Neuronal stem cell (in vitro differentiated cells): Measurements from ENCODE around the gene FIGN.

ENCODE experiments used
- DNase-seq: peaks from one replicate; pipeline ENCODE4 v3.0.0-alpha.2; 2013; ENCODE audit warnings: low spot score
- H2AFZ ChIP-seq: one replicate; pipeline ENCODE4 v1.6.1; 2013; ENCODE audit warnings: mild to moderate bottlenecking, low read length, inconsistent platforms
- H2AK5ac ChIP-seq: 2 replicates; pipeline ENCODE4 v1.6.1; 2013; ENCODE audit warnings: low read depth, mild to moderate bottlenecking, inconsistent platforms, low read length, moderate library complexity, mixed read lengths
- H2BK120ac ChIP-seq: 2 replicates; pipeline ENCODE4 v1.6.1; 2013; ENCODE audit warnings: low read depth, mild to moderate bottlenecking, inconsistent platforms, low read length, moderate library complexity, mixed read lengths
- H2BK12ac ChIP-seq: one replicate; pipeline ENCODE4 v1.6.1; 2013; ENCODE audit warnings: low read length, inconsistent platforms
- H2BK15ac ChIP-seq: 2 replicates; pipeline ENCODE4 v1.6.1; 2013; ENCODE audit warnings: mild to moderate bottlenecking, low read length, inconsistent platforms, mixed read lengths
- H2BK5ac ChIP-seq: one replicate; pipeline ENCODE4 v1.6.1; 2013; ENCODE audit warnings: inconsistent platforms, mild to moderate bottlenecking, low read length, moderate library complexity
- H3K14ac ChIP-seq: one replicate; pipeline ENCODE4 v1.6.1; 2013; ENCODE audit warnings: low read length, inconsistent platforms
- H3K18ac ChIP-seq: 2 replicates; pipeline ENCODE4 v1.6.1; 2013; ENCODE audit warnings: low read length, inconsistent platforms
- H3K23ac ChIP-seq: 2 replicates; pipeline ENCODE4 v1.6.1; 2013; ENCODE audit warnings: low read depth, mild to moderate bottlenecking, mixed read lengths, low read length, inconsistent platforms; ENCODE audit not compliant: poor library complexity
- H3K27ac ChIP-seq: replicated peaks from 3 replicates; pipeline ENCODE4 v1.5.1; 2013; ENCODE audit warnings: low read length, inconsistent platforms
- H3K27me3 ChIP-seq, 3 experiments: 2 replicates each; pipeline ENCODE4 v1.6.1; 2013; ENCODE audit warnings: low read length in 3 of 3, mild to moderate bottlenecking in 2 of 3, inconsistent platforms in 1 of 3, low read depth in 1 of 3, mixed read lengths in 1 of 3, moderate library complexity in 1 of 3; ENCODE audit not compliant: control insufficient read depth in 3 of 3, insufficient read depth in 3 of 3
- H3K36me3 ChIP-seq, 2 donors: replicated peaks in 1 of 2; 2 replicates each; pipeline ENCODE4 v1.6.1; 2013; ENCODE audit warnings: low read length in 2 of 2; ENCODE audit not compliant: control insufficient read depth in 2 of 2, insufficient read depth in 2 of 2
- H3K4ac ChIP-seq: 2 replicates; pipeline ENCODE4 v1.6.1; 2013; ENCODE audit warnings: inconsistent platforms, mild to moderate bottlenecking, low read length, moderate library complexity
- H3K4me1 ChIP-seq, 2 donors: 1 replicate in 1 of 2; 2 replicates in 1 of 2; pipeline ENCODE4 v1.6.1; 2013; ENCODE audit warnings: low read length in 2 of 2, low read depth in 1 of 2; ENCODE audit not compliant: control insufficient read depth in 2 of 2, insufficient read depth in 1 of 2
- H3K4me2 ChIP-seq: one replicate; pipeline ENCODE4 v1.6.1; 2013; ENCODE audit warnings: mild to moderate bottlenecking, low read length, inconsistent platforms; ENCODE audit not compliant: insufficient read depth, poor library complexity, severe bottlenecking
- H3K4me3 ChIP-seq, 2 donors: 2 replicates each; pipeline ENCODE4 v1.5.1; 2013; ENCODE audit warnings: low read length in 2 of 2, mild to moderate bottlenecking in 2 of 2, inconsistent platforms in 1 of 2, moderate library complexity in 1 of 2
- H3K79me1 ChIP-seq: one replicate; pipeline ENCODE4 v1.6.1; 2013; ENCODE audit warnings: low read depth, mild to moderate bottlenecking, inconsistent platforms, low read length, moderate library complexity
- H3K9ac ChIP-seq: one replicate; pipeline ENCODE4 v1.6.1; 2013; ENCODE audit warnings: mild to moderate bottlenecking, low read depth, low read length, inconsistent platforms; ENCODE audit not compliant: poor library complexity
- H3K9me3 ChIP-seq, 2 donors: replicated peaks in 1 of 2; 2 replicates each; pipeline versions ENCODE3 to v1.6.1; 2013; ENCODE audit warnings: low read length in 2 of 2, mild to moderate bottlenecking in 2 of 2, inconsistent platforms in 1 of 2, low read depth in 1 of 2, mixed read lengths in 1 of 2, moderate library complexity in 1 of 2; ENCODE audit not compliant: control insufficient read depth in 2 of 2, insufficient read depth in 1 of 2
- H4K8ac ChIP-seq: one replicate; pipeline ENCODE4 v1.6.1; 2013; ENCODE audit warnings: low read depth, mild to moderate bottlenecking, inconsistent platforms, low read length, moderate library complexity
- H4K91ac ChIP-seq: one replicate; pipeline ENCODE4 v1.6.1; 2013; ENCODE audit warnings: low read length, low read depth, mild to moderate bottlenecking, inconsistent platforms; ENCODE audit not compliant: poor library complexity
- WGBS, 2 donors: extraction: QIAGEN DNeasy Blood & Tissue Kit; methylation state at CpG; one replicate each; pipeline ENCODE4 v1.1.7; 2013; ENCODE audit warnings: missing lambda C conversion rate in 2 of 2, mixed read lengths in 1 of 2; ENCODE audit not compliant: insufficient read length in 2 of 2, insufficient replicate concordance in 1 of 2; ENCODE audit errors: extremely low coverage in 2 of 2; 5-methylcytosine and 5-hydroxymethylcytosine counted together

The FIGN gene

GRCh38 chr2:163752267-163752666 lies 16.5 kb upstream of the FIGN start:
- no peak overlapping the region for H2BK120ac ChIP-seq
- DNase-seq: no peak
- no peak overlapping the region for H2AK5ac ChIP-seq
- no peaks in the 10 kb centered on the region for H3K79me1 ChIP-seq
- no peaks in the 10 kb centered on the region for H3K9me3 ChIP-seq
- no peak overlapping the region for H4K91ac ChIP-seq
- WGBS, 2 donors: no CpG with 5 or more reads among the region's 5 CpGs
- H3K4me2 ChIP-seq: no peak overlapping the region
- no peaks in the 10 kb centered on the region for H3K27me3 ChIP-seq
- no peak overlapping the region for H3K27ac ChIP-seq
- no peak overlapping the region for H3K9ac ChIP-seq
- H3K4me3 ChIP-seq: no peak overlapping the region
- no peak overlapping the region for H2BK5ac ChIP-seq
- no peak overlapping the region for H4K8ac ChIP-seq
- H3K23ac ChIP-seq: no peak overlapping the region
- no peak overlapping the region for H2AFZ ChIP-seq
- no peaks in the 10 kb centered on the region for H3K4me1 ChIP-seq
- no peak overlapping the region for H2BK15ac ChIP-seq
- no peak overlapping the region for H3K14ac ChIP-seq
- H3K4ac ChIP-seq: no peak overlapping the region
- no peaks in the 10 kb centered on the region for H3K36me3 ChIP-seq
- H2BK12ac ChIP-seq: no peak overlapping the region
- H3K18ac ChIP-seq: no peak overlapping the region

GRCh38 chr2:163751696-163752095 lies 15.9 kb upstream of the FIGN start:
- H3K4me2 ChIP-seq: no peak overlapping the region
- H2BK5ac ChIP-seq: no peak overlapping the region
- no peak overlapping the region for H2BK12ac ChIP-seq
- H2BK120ac ChIP-seq: no peak overlapping the region
- H3K4me3 ChIP-seq: no peak overlapping the region
- no peaks in the 10 kb centered on the region for H3K27me3 ChIP-seq
- H3K23ac ChIP-seq: no peak overlapping the region
- H3K4me1 ChIP-seq: no peaks in the 10 kb centered on the region
- no peaks in the 10 kb centered on the region for H3K9me3 ChIP-seq
- H3K18ac ChIP-seq: no peak overlapping the region
- H2BK15ac ChIP-seq: no peak overlapping the region
- H4K8ac ChIP-seq: no peak overlapping the region
- H3K79me1 ChIP-seq: no peaks in the 10 kb centered on the region
- DNase-seq: no peak
- H3K14ac ChIP-seq: no peak overlapping the region
- H3K36me3 ChIP-seq: no peaks in the 10 kb centered on the region
- no peak overlapping the region for H3K27ac ChIP-seq
- no peak overlapping the region for H3K9ac ChIP-seq
- H3K4ac ChIP-seq: no peak overlapping the region
- no peak overlapping the region for H2AFZ ChIP-seq
- H4K91ac ChIP-seq: no peak overlapping the region
- no peak overlapping the region for H2AK5ac ChIP-seq

GRCh38 chr2:163748420-163748819 lies 12.6 kb upstream of the FIGN start:
- Histone ChIP-seq H3K9me3 (no peaks in the 10 kb centered on the region), H3K27me3 (no peaks in the 10 kb centered on the region), H4K91ac (no peak overlapping the region), H3K14ac (no peak overlapping the region), H2BK12ac (no peak overlapping the region), H3K27ac (no peak overlapping the region), H2BK120ac (no peak overlapping the region), H2BK5ac (no peak overlapping the region), H3K4me3 (no peak overlapping the region), H2AFZ (no peak overlapping the region), H3K36me3 (no peaks in the 10 kb centered on the region), H3K4me1 (no peaks in the 10 kb centered on the region), H3K9ac (no peak overlapping the region), H3K4ac (no peak overlapping the region), H3K79me1 (no peaks in the 10 kb centered on the region), H3K4me2 (no peak overlapping the region), H2AK5ac (no peak overlapping the region), H2BK15ac (no peak overlapping the region), H4K8ac (no peak overlapping the region), H3K18ac (no peak overlapping the region), H3K23ac (no peak overlapping the region)
- DNase-seq: no peak

GRCh38 chr2:163741435-163741834 lies 5.6 kb upstream of the FIGN start:
- H3K36me3 ChIP-seq: no peaks in the 10 kb centered on the region
- H4K8ac ChIP-seq: no peak overlapping the region
- no peak overlapping the region for H3K14ac ChIP-seq
- H3K9me3 ChIP-seq: no peaks in the 10 kb centered on the region
- H2AFZ ChIP-seq: no peak overlapping the region
- no peak overlapping the region for H3K4ac ChIP-seq
- H2BK15ac ChIP-seq: no peak overlapping the region
- no peak overlapping the region for H3K18ac ChIP-seq
- no CpG with 5 or more reads among the region's 5 CpGs for WGBS, 2 donors
- no peak overlapping the region for H3K23ac ChIP-seq
- H3K27me3 ChIP-seq: no peaks in the 10 kb centered on the region
- no peak overlapping the region for H3K4me3 ChIP-seq
- no peak overlapping the region for H3K4me2 ChIP-seq
- no peak overlapping the region for H3K9ac ChIP-seq
- peaks cover 1 to 6% of the 10 kb centered on the region in 2 donors for H3K4me1 ChIP-seq
- no peak overlapping the region for H3K27ac ChIP-seq
- DNase-seq: no peak
- H2BK5ac ChIP-seq: no peak overlapping the region
- no peaks in the 10 kb centered on the region for H3K79me1 ChIP-seq
- no peak overlapping the region for H2BK12ac ChIP-seq
- no peak overlapping the region for H2AK5ac ChIP-seq
- no peak overlapping the region for H4K91ac ChIP-seq
- no peak overlapping the region for H2BK120ac ChIP-seq
